ACC112 (cell line): ENCODE results near the gene FAM120B.

ENCODE experiments used
- H2AFZ ChIP-seq: fragments of 200-600 bp; sonication (generic); one replicate; pipeline ENCODE4 v1.6.0; 2017; ENCODE audit warnings: antibody characterized with exemption, low read length; ENCODE audit not compliant: unreplicated experiment
- H3K27ac ChIP-seq: fragments of 200-600 bp; sonication (generic); 2 replicates; pipeline ENCODE4 v1.5.1; 2014; ENCODE audit warnings: low read depth, mild to moderate bottlenecking, antibody characterized with exemption, low read length, moderate library complexity
- H3K27me3 ChIP-seq: fragments of 200-600 bp; sonication (generic); 2 replicates; pipeline ENCODE4 v1.6.1; 2014; ENCODE audit warnings: mild to moderate bottlenecking, antibody characterized with exemption, low read length, moderate library complexity, mixed read lengths; ENCODE audit not compliant: insufficient read depth
- H3K36me3 ChIP-seq: fragments of 200-600 bp; sonication (generic); 2 replicates; pipeline ENCODE4 v1.6.1; 2016; ENCODE audit warnings: mild to moderate bottlenecking, antibody characterized with exemption, low read length, moderate library complexity, mixed read lengths; ENCODE audit not compliant: insufficient read depth
- H3K4me1 ChIP-seq: fragments of 200-600 bp; sonication (generic); one replicate; pipeline ENCODE4 v1.6.1; 2016; ENCODE audit warnings: low read length, mixed read lengths; ENCODE audit not compliant: insufficient read depth, unreplicated experiment, control insufficient read depth
- H3K4me3 ChIP-seq: fragments of 200-600 bp; sonication (generic); 2 replicates; pipeline ENCODE4 v1.5.1; 2014; ENCODE audit warnings: mild to moderate bottlenecking, low read depth, low read length
- H3K79me2 ChIP-seq: fragments of 200-600 bp; sonication (generic); one replicate; pipeline ENCODE4 v1.6.0; 2016; ENCODE audit warnings: low read length; ENCODE audit not compliant: control insufficient read depth, unreplicated experiment, insufficient read depth

FAM120B gene

DNA sequence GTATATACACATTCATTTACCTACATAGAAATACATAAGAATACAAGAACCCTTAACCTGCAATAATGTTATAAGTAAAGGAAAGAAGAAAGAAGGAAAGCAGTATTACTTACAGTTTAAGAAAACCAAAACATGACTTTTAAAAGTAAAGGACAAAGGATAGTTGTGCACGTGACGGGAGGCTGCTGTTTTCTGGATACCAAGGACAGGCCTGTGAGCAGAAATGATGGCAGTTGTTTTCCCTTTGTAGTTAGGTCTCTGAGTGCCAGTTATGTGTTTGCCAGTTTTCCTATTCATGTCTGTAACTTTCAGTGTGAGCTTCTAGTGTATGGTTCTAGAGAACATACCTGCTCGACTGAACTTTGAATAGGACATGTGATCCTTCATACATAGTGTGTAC is 54.8 kb downstream of the FAM120B start:
- Histone ChIP-seq H3K36me3 (peaks cover 3% of the 10 kb centered on the region; the same call in 1 of the 2 replicates), H3K4me1 (peaks cover 11% of the 10 kb centered on the region), H3K79me2 (peaks cover 2% of the 10 kb centered on the region), H3K4me3 (no peak overlapping the region), H3K27me3 (no peaks in the 10 kb centered on the region), H2AFZ (no peak overlapping the region), H3K27ac (no peak overlapping the region)

DNA sequence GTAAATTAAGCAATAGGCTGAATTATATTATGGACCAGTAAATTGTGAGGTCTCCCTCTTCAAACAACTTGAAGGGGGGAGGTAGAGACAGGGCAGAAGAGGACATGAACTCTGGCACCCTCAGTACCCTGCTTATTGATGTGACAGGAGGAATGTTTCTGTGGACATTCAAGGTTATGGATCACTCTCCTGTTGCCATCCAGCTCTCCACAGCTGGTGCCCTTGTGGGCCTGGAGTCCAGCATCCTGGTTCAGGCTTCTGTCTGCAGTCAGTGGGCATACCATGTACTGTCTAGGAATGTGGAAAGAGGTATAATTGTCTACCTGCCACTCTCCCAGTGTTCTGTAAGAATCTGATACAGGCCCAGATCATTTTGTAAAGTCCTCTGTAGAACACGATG is 55.6 kb downstream of the FAM120B start:
- Histone ChIP-seq H3K27me3 (no peaks in the 10 kb centered on the region), H2AFZ (no peak overlapping the region), H3K36me3 (peaks cover 3% of the 10 kb centered on the region; the same call in 1 of the 2 replicates)

DNA sequence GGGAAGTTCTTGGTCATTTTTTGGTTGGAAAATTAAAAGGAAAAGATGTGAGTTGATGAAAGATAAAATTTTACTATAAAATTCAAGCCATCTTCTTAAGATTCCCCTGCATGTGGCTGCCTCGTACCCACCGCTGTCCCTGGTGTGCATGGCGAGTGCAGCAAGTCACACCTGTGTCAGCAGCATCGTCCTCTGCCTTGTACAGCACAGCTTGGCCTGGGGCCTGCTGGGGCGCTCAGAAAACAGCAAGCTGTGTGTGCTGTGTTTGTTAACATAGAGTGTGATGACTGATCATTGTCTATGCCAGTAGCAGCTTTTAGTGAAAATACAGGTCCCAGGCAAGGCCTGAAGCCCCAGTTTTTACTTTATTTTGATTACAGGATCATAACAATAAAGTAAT is 56.7 kb downstream of the FAM120B start:
- Histone ChIP-seq H3K4me1 (peaks cover 11% of the 10 kb centered on the region), H3K4me3 (no peak overlapping the region), H3K79me2 (peaks cover 2% of the 10 kb centered on the region), H3K27me3 (no peaks in the 10 kb centered on the region), H2AFZ (no peak overlapping the region), H3K36me3 (peaks cover 12% of the 10 kb centered on the region; the same call in 1 of the 2 replicates), H3K27ac (no peak overlapping the region)

More for the DNA sequence above, 55.6 kb downstream of the FAM120B start:
- H3K79me2 ChIP-seq: peaks cover 2% of the 10 kb centered on the region
- H3K4me3 ChIP-seq: no peak overlapping the region
- peaks cover 11% of the 10 kb centered on the region for H3K4me1 ChIP-seq
- no peak overlapping the region for H3K27ac ChIP-seq

DNA sequence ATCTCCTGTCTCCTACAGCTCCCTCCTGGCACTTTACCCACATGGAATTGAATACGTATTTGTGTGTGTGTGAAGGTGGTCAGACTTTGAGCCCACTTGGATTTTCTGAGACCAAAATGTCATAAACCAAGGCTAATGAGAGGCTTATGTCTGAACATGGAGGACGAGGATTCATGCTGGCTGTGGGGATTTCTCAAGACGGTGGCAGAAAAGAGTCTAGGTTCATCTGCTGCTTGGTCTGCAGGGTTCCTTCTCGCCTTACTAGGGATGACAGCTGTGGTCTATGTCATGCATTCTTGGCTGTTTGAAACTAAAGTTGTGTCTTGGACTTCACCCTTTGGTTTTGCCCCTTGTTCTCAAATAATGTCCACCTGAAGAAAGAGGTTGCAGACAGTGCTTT is 58.6 kb downstream of the FAM120B start:
- Histone ChIP-seq H3K27me3 (no peaks in the 10 kb centered on the region), H3K4me1 (peaks cover 8% of the 10 kb centered on the region), H3K36me3 (peaks cover 13% of the 10 kb centered on the region; the same call in 1 of the 2 replicates), H3K27ac (no peak overlapping the region), H3K79me2 (peaks cover 2% of the 10 kb centered on the region), H3K4me3 (no peak overlapping the region), H2AFZ (no peak overlapping the region)

DNA sequence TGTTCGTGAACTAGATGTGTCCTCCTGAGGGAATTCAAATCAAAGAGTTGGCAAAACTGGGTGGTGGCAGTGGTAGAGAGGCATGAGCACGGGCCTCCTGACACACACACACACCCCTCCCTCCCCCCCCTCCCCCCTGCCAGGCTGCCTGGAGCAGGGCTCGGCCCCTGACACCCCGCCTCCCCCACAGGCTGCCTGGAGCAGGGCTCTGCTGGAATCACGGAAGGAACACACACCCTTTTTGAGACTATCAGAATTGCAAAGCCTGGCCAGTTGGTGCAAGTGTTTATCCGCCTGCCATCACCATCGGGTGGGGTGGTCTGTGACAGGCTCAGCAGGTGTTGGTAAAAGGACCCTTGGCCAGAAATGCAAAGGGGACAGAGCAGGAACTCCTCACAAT is 59.0 kb downstream of the FAM120B start:
- Histone ChIP-seq H2AFZ (no peak overlapping the region), H3K79me2 (peaks cover 2% of the 10 kb centered on the region), H3K27me3 (no peaks in the 10 kb centered on the region), H3K4me1 (peaks cover 3% of the 10 kb centered on the region), H3K36me3 (peaks cover 13% of the 10 kb centered on the region; the same call in 1 of the 2 replicates), H3K4me3 (no peak overlapping the region), H3K27ac (no peak overlapping the region)

DNA sequence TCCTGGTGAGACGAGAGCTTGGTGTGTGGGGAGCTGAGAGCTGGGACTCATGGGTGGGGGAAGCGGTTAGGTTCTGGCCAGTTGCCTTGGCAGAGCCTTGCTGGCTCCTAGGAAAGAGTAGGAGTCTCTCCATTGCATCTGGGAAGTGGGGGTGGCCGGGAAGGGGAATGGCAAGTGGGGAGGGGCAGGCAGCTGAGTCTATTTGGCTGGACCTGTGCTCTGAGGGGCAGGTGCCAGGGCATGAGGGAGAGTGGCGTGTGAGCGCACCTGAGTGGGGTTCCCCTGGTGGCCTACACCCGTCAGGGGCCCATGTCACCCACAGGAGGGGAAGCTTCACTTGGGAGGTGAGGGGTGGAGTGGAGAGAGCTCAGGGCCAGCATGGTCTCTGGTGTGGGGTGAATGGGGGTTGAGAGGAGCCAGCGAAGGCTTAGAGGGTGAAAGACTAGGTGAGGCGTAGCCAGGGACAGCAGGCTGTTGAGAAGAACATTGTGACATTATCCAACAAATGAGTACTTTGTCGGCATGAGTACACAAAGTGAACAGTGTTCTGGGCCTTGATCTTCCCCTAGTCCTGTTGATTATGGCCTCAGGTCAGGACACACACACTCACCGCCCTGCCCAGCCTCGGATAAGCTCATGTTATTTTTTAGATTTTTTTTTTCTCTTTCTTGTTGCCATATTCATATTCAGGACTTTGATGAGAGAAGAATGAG is 59.8 kb downstream of the FAM120B start:
- no peaks in the 10 kb centered on the region for H3K4me1 ChIP-seq
- H3K4me3 ChIP-seq: no peak overlapping the region
- no peak overlapping the region for H3K27ac ChIP-seq
- H3K79me2 ChIP-seq: peaks cover 2% of the 10 kb centered on the region
- peaks cover 10% of the 10 kb centered on the region; the same call in 1 of the 2 replicates for H3K36me3 ChIP-seq
- no peaks in the 10 kb centered on the region for H3K27me3 ChIP-seq
- H2AFZ ChIP-seq: no peak overlapping the region

DNA sequence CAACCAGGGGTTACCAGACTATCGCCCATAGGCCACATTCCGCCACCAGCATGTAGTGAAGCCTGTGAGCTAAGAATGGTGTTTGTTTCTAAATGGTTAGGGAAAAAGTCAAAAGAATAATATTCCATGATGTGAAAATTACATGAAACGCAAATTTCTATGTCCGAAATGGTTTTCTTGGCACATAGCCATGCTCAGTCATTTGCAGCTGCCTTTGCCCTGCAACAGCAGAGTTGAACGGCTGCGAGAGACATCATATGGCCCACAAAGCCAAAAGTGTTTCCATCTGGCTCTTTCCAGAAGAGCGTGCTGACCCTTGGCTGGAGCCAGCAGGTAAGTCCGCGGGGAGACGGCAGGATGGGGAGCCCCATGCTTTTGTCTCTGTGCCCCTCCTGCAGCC is 60.7 kb downstream of the FAM120B start:
- Histone ChIP-seq H3K79me2 (peaks cover under 1% of the 10 kb centered on the region), H3K4me1 (no peaks in the 10 kb centered on the region), H3K36me3 (peaks cover 10% of the 10 kb centered on the region; the same call in 1 of the 2 replicates), H2AFZ (no peak overlapping the region), H3K4me3 (no peak overlapping the region), H3K27me3 (no peaks in the 10 kb centered on the region), H3K27ac (no peak overlapping the region)

DNA sequence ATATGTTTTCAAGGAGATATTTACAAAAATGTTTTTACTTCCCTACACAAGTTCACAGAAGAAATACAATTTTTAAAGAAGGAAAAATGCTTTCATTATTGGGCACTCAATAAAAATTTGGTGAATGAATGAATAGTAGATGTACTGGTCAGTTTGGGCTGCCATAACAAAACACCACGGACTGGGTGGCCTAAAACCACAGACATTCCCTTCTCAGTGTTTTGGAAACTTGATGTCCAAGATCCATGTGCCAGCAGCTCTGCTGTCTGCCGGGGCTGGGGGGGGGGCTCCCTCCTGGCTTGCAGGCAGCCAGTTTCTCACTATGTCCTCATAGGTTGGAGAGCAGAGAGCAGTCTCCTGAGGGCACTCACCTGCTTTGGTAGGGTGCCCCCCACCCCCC is 62.0 kb downstream of the FAM120B start:
- H3K36me3 ChIP-seq: peaks cover 10% of the 10 kb centered on the region; the same call in 1 of the 2 replicates
- no peak overlapping the region for H2AFZ ChIP-seq
- no peak overlapping the region for H3K27ac ChIP-seq
- no peaks in the 10 kb centered on the region for H3K27me3 ChIP-seq
- no peaks in the 10 kb centered on the region for H3K79me2 ChIP-seq
- H3K4me3 ChIP-seq: no peak overlapping the region
- H3K4me1 ChIP-seq: no peaks in the 10 kb centered on the region

DNA sequence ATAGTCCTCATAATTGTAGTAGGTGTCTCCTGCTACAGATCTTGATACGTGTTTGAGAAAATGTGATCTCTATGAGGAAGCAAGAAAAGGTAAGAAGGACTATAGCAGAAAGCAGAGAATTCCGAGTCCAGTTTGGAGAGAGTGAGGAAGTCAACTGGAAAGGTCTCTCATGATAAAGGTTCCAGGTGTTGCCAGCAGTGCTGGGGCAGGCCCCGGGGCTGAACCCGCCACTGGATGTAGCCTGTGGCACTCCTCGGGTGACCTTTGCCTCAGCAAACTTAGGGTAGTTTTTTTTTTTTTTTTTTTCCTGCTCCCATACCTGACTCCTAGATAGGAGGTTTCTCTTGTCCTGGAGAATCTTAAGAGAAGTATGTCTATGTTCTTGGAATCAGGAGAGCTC is 62.8 kb downstream of the FAM120B start:
- Histone ChIP-seq H3K36me3 (peaks cover 10% of the 10 kb centered on the region; the same call in 1 of the 2 replicates), H2AFZ (no peak overlapping the region), H3K27me3 (no peaks in the 10 kb centered on the region), H3K27ac (no peak overlapping the region), H3K4me1 (no peaks in the 10 kb centered on the region), H3K79me2 (no peaks in the 10 kb centered on the region), H3K4me3 (no peak overlapping the region)

DNA sequence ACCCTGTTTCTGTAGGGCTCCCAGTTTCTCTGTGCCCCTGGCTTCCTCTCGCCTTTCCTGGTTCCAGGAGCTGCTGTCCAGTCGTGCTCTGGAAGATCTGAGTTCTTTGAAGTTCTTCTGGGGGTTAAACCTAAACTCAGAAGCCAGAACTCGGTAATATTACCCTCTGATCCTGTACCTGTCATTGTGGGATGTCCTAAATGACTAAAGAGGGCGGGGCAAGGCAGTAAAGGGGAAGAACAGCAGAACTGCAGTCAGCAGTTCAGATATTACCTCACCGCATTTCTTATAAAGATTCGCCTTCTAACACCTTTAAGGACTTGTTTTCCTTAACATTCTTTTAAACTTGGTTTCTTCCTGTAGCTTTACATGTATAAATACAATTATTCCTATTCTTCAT is 63.9 kb downstream of the FAM120B start:
- Histone ChIP-seq H2AFZ (no peak overlapping the region), H3K4me1 (no peaks in the 10 kb centered on the region), H3K27ac (no peak overlapping the region), H3K27me3 (no peaks in the 10 kb centered on the region), H3K79me2 (no peaks in the 10 kb centered on the region), H3K4me3 (no peak overlapping the region), H3K36me3 (peaks cover 10% of the 10 kb centered on the region; the same call in 1 of the 2 replicates)

DNA sequence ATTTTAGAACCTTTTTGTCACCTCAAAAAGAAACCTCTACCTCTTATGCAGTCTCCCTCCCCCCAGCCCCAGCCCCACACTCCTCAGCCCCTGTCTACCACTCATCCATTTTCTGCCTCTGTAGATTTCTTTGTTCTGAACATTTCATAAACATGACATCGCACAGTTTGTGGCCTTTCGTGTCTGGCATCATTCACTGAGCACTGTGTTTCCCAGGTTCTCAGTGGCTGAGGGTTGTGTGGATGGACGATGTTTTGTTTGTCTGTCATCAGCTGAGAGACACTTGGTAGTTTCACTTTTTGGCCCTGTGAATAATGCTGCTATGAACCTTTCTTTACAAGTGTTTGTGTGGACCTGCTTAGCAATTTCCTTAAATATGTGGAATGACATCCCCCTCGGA is 64.5 kb downstream of the FAM120B start:
- no peaks in the 10 kb centered on the region for H3K4me1 ChIP-seq
- no peak overlapping the region for H3K4me3 ChIP-seq
- peaks cover 10% of the 10 kb centered on the region; the same call in 1 of the 2 replicates for H3K36me3 ChIP-seq
- H3K79me2 ChIP-seq: no peaks in the 10 kb centered on the region
- H3K27ac ChIP-seq: no peak overlapping the region
- no peak overlapping the region for H2AFZ ChIP-seq
- no peaks in the 10 kb centered on the region for H3K27me3 ChIP-seq
